B cell (primary cell): ENCODE results near the gene CDYL. TPM values are rescaled to one million over a fixed set of nuclear protein-coding genes. Genes with fewer than 3 reads are reported as not detected.

Experiments used
- ATAC-seq: fragments of 200-7000 bp; cut with Tn5 transposase; one replicate; pipeline ENCODE4 v1.10.0; 2021; ENCODE audit warnings: low read depth, mild to moderate bottlenecking, moderate number of reproducible peaks, moderate library complexity
- CTCF ChIA-PET: fragments of 350-600 bp; sonication (Branson Sonifier 250); formaldehyde crosslinking; loops from one replicate; lab custom pipeline; 2021; ENCODE audit warnings: antibody characterized with exemption, inconsistent platforms; lab: Charles Lee
- POLR2A ChIA-PET: fragments of 350-600 bp; sonication (Branson Sonifier 250); formaldehyde crosslinking; loops from one replicate; lab custom pipeline; 2021; ENCODE audit warnings: antibody characterized with exemption; lab: Charles Lee
- DNase-seq: peaks from one replicate; pipeline ENCODE4 v3.0.0; 2013
- H2AFZ ChIP-seq: 2 replicates; pipeline ENCODE4 v1.6.1; 2012; ENCODE audit warnings: mild to moderate bottlenecking, low read depth, low read length; ENCODE audit not compliant: insufficient read depth, poor library complexity, severe bottlenecking
- H3K27ac ChIP-seq, 2 donors: 1 replicate in 1 of 2; 2 replicates in 1 of 2; pipeline ENCODE4 v1.5.1; 2012 to 2013; ENCODE audit warnings: low read length in 2 of 2, mild to moderate bottlenecking in 2 of 2, moderate library complexity in 1 of 2
- H3K27me3 ChIP-seq, 4 experiments: fragments of 200-600 bp in 1 of 4; sonication (generic) in 1 of 4; replicated peaks in 1 of 4; 1 replicate in 2 of 4; 2 replicates in 2 of 4; pipeline versions ENCODE4 v1.6.1 to v1.7.0; 2013 to 2016; ENCODE audit warnings: low read length in 3 of 4, mild to moderate bottlenecking in 2 of 4, mixed read lengths in 1 of 4, moderate library complexity in 1 of 4; ENCODE audit not compliant: insufficient read depth in 4 of 4, control insufficient read depth in 3 of 4; ENCODE audit errors: control extremely low read depth in 1 of 4
- H3K36me3 ChIP-seq, 2 experiments: replicated peaks in 1 of 2; 1 replicate in 1 of 2; 2 replicates in 1 of 2; pipeline versions ENCODE4 v1.6.1 to v1.7.1; 2013; ENCODE audit warnings: low read length in 1 of 2; ENCODE audit not compliant: insufficient read depth in 2 of 2, control insufficient read depth in 1 of 2; ENCODE audit errors: control extremely low read depth in 1 of 2, extremely low read depth in 1 of 2
- H3K4me1 ChIP-seq, 2 donors: fragments of 200-600 bp in 1 of 2; sonication (generic) in 1 of 2; 1 replicate in 1 of 2; 2 replicates in 1 of 2; pipeline versions ENCODE4 v1.5.1 to v1.6.1; 2013 to 2017; ENCODE audit warnings: low read length in 2 of 2; ENCODE audit not compliant: control insufficient read depth in 2 of 2, insufficient read depth in 2 of 2
- H3K4me2 ChIP-seq: replicated peaks from 2 replicates; pipeline ENCODE3; 2012; ENCODE audit warnings: mild to moderate bottlenecking, low read depth, low read length; ENCODE audit not compliant: poor library complexity, severe bottlenecking
- H3K4me3 ChIP-seq, 5 experiments: fragments of 200-600 bp in 1 of 5; sonication (generic) in 1 of 5; 1 replicate in 3 of 5; 2 replicates in 2 of 5; pipeline versions ENCODE4 v1.5.1 to v1.7.0; 2011 to 2016; ENCODE audit warnings: low read length in 4 of 5, mild to moderate bottlenecking in 4 of 5, low read depth in 2 of 5, control low read depth in 1 of 5, moderate library complexity in 1 of 5; ENCODE audit not compliant: insufficient read depth in 1 of 5; ENCODE audit errors: control extremely low read depth in 1 of 5, extremely low read depth in 1 of 5
- H3K79me2 ChIP-seq: fragments of 200-600 bp; sonication (generic); one replicate; pipeline ENCODE4 v1.6.0; 2016; ENCODE audit warnings: low read length; ENCODE audit not compliant: control insufficient read depth, insufficient read depth
- H3K9ac ChIP-seq: fragments of 200-600 bp; sonication (generic); 2 replicates; pipeline ENCODE4 v1.6.1; 2017; ENCODE audit warnings: mild to moderate bottlenecking, low read length, moderate library complexity
- H3K9me3 ChIP-seq, 3 donors: one replicate each; pipeline versions ENCODE4 v1.6.1 to v1.7.1; 2013; ENCODE audit warnings: low read length in 2 of 3; ENCODE audit not compliant: control insufficient read depth in 2 of 3, insufficient read depth in 1 of 3; ENCODE audit errors: control extremely low read depth in 1 of 3
- H4K20me1 ChIP-seq: 2 replicates; pipeline ENCODE4 v1.6.0; 2012; ENCODE audit warnings: mild to moderate bottlenecking, low read length; ENCODE audit not compliant: insufficient read depth, control insufficient read depth, poor library complexity, severe bottlenecking
- H3K27ac Mint-ChIP-seq: one replicate; pipeline ENCODE4 v1.8.0; 2021; ENCODE audit warnings: mixed read lengths
- H3K27me3 Mint-ChIP-seq: one replicate; pipeline ENCODE4 v1.8.0; 2021; ENCODE audit warnings: mixed read lengths
- H3K4me1 Mint-ChIP-seq: one replicate; pipeline ENCODE4 v1.8.0; 2021; ENCODE audit warnings: mixed read lengths
- H3K4me3 Mint-ChIP-seq: one replicate; pipeline ENCODE4 v1.8.0; 2021; ENCODE audit warnings: mixed read lengths
- H3K9me3 Mint-ChIP-seq: one replicate; pipeline ENCODE4 v1.8.0; 2022; ENCODE audit warnings: mixed read lengths; ENCODE audit not compliant: insufficient read depth
- CTCF ChIP-seq: fragments of 200-600 bp; IDR thresholded peaks from one replicate; pipeline ENCODE4 v1.8.0; 2022; ENCODE audit warnings: antibody characterized with exemption, mild to moderate bottlenecking
- EZH2 ChIP-seq: IDR thresholded peaks from 2 replicates; pipeline ENCODE4 v1.6.1; 2012; ENCODE audit warnings: borderline replicate concordance, low read depth, mild to moderate bottlenecking, moderate library complexity, low read length; ENCODE audit not compliant: insufficient read depth, poor library complexity, severe bottlenecking
- WGBS: methylation state at CpG from one replicate; pipeline ENCODE4 v1.1.5; 2013; ENCODE audit warnings: missing lambda C conversion rate; ENCODE audit not compliant: insufficient coverage; 5-methylcytosine and 5-hydroxymethylcytosine counted together
- intact Hi-C: fragments of 100-400 bp; cut with micrococcal nuclease; formaldehyde crosslinking; loops from one replicate; pipeline ENCODE4 v1.10.0; 2022
- polyA plus RNA-seq: library from polyadenylated mRNA; depleted of rRNA; stranded (reverse); fragments of >200 nt; gene quantifications from 2 replicates; pipeline ENCODE4 v1.2.3, GENCODE V29; 2012
- total RNA-seq, 2 donors: library from RNA; stranded (reverse); fragments of 120-200 nt in 1 of 2; gene quantifications; 1 replicate in 1 of 2; 2 replicates in 1 of 2; pipeline versions ENCODE4 v1.2.3 to v1.2.4, GENCODE V29; 2013 to 2022

CDYL gene
- total and polyA plus RNA-seq, 2 donors (not counting 1 experiment from before 2014, with no cell fraction given), result 15.6 to 63.0 TPM

DNA sequence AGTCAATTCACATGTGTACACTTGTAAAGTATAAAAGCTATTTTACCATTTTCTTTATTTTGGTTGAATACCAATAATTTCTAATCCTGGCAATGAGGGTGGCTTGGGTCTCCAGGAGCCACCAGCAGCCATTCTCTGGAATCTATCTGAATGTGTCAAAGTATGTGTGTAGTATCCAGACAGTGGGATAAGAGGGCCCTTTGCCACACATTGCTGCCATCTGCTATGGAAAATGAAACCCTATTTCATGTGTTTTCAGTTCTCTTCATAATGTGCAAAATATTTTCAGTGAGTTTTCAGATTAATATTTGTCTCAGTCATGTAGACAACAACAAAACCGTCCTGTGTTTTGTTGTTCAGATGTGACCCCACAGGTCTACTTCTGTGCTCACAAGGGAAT lies 46.3 kb downstream of the CDYL start:
- Histone ChIP-seq H3K9me3 (peaks cover 2 to 10% (median 2%) of the 10 kb centered on the region in 3 donors), H4K20me1 (peaks cover 60% of the 10 kb centered on the region), H3K27me3 (no peaks in the 10 kb centered on the region), H3K4me3 (no peak overlapping the region), H3K9ac (no peak overlapping the region), H3K27ac (no peak overlapping the region), H3K79me2 (peaks cover 98% of the 10 kb centered on the region), H3K36me3 (no peaks in the 10 kb centered on the region), H3K4me1 (peaks cover 3 to 4% of the 10 kb centered on the region in 2 donors), H3K4me2 (no peak overlapping the region), H2AFZ (no peak overlapping the region)
- TF ChIP-seq CTCF, result no peak
- TF ChIP-seq EZH2, result no peak
- Mint-ChIP-seq H3K4me3 (no peak overlapping the region), H3K9me3 (peaks cover 12% of the 10 kb centered on the region), H3K27me3 (no peaks in the 10 kb centered on the region), H3K4me1 (peaks cover 42% of the 10 kb centered on the region), H3K27ac (no peak overlapping the region)
- no peak for ATAC-seq
- CTCF ChIA-PET, result no interaction called here
- no CpG with 5 or more reads among the region's 1 CpG for WGBS
- intact Hi-C loops, result no loop called here
- no peak for DNase-seq
- POLR2A ChIA-PET, result no interaction called here

- Histone ChIP-seq H3K79me2 (peaks cover 74% of the 10 kb centered on the region), H3K36me3 (no peaks in the 10 kb centered on the region), H3K27me3 (no peaks in the 10 kb centered on the region), H3K4me2 (no peak overlapping the region), H3K4me1 (no peaks in the 10 kb centered on the region), H3K9ac (no peak overlapping the region), H3K27ac (no peak overlapping the region), H2AFZ (no peak overlapping the region), H3K9me3 (peaks cover 5 to 38% (median 20%) of the 10 kb centered on the region in 3 donors), H3K4me3 (no peak overlapping the region), H4K20me1 (peaks cover 6% of the 10 kb centered on the region)
- DNase-seq, result no peak
- no peak for ATAC-seq
- 91% methylated on average over 1 of the region's 3 CpGs for WGBS
- TF ChIP-seq EZH2 (no peak), CTCF (no peak)
- POLR2A ChIA-PET, result no interaction called here
- H3K4me1 Mint-ChIP-seq, result peaks cover 3% of the 10 kb centered on the region
- intact Hi-C loops, result no loop called here
- no peak overlapping the region for H3K4me3 Mint-ChIP-seq
- CTCF ChIA-PET, result interaction anchor here (1.2 kb wide), 1 partner anchor 26 kb away, joined by 3 read pairs; no protein-coding TSS in a partner anchor
- H3K27ac Mint-ChIP-seq, result no peak overlapping the region
- no peaks in the 10 kb centered on the region for H3K27me3 Mint-ChIP-seq
- peaks cover 20% of the 10 kb centered on the region for H3K9me3 Mint-ChIP-seq
These were observed 52.0 kb downstream of the CDYL start for GRCh38 chr6:4828187-4828698.
